Activated naive CD4-positive, alpha-beta T cell treated with anti-CD3 and anti-CD28 coated beads, Interleukin-2, amount 10 ng/mL, durations not matched to agents 7 days and 5 days (primary cell): ENCODE data around the gene MEGF8.

Source experiments
- CTCF ChIA-PET: fragments of 350-600 bp; sonication (Branson Sonifier 250); formaldehyde crosslinking; loops from one replicate; lab custom pipeline; 2021; ENCODE audit warnings: antibody characterized with exemption; lab: Charles Lee
- DNase-seq: peaks from one replicate; pipeline ENCODE4 v3.0.0-alpha.2; 2020
- H3K27ac Mint-ChIP-seq: one replicate; pipeline ENCODE4 v1.8.0; 2021; ENCODE audit warnings: mild to moderate bottlenecking, moderate library complexity, mixed read lengths
- H3K27me3 Mint-ChIP-seq: one replicate; pipeline ENCODE4 v1.8.0; 2021; ENCODE audit warnings: mild to moderate bottlenecking, mixed read lengths
- H3K36me3 Mint-ChIP-seq: one replicate; pipeline ENCODE4 v1.8.0; 2021; ENCODE audit warnings: mixed read lengths
- H3K4me1 Mint-ChIP-seq: one replicate; pipeline ENCODE4 v1.8.0; 2021; ENCODE audit warnings: mixed read lengths
- H3K4me3 Mint-ChIP-seq: one replicate; pipeline ENCODE4 v1.8.0; 2021; ENCODE audit warnings: mild to moderate bottlenecking, moderate library complexity, mixed read lengths
- H3K9me3 Mint-ChIP-seq: one replicate; pipeline ENCODE4 v1.8.0; 2021; ENCODE audit warnings: mixed read lengths

Gene MEGF8

DNA sequence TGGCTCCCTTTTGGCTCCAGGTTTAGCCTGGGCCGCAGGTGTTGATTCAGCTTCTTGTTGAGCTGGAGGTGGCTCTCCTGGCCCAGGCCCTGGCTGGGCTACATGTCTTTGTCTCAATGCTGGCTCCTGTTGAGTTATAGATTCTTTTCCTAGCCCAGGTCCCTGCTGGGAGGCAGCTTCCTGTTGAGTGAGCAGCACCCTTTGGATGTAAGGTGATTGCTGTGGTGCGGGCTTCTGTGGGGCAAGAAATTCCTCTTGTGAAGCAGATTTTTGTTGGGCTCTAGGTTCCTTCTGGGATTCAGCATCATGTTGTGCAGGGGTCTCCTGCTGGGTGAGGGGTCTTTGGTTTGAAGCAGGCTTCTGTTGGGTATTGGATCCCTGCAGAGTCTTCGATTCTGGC is 101.2 kb downstream of the MEGF8 start:
- H3K9me3 Mint-ChIP-seq, result no peaks in the 10 kb centered on the region
- H3K36me3 Mint-ChIP-seq, result no peaks in the 10 kb centered on the region
- peaks cover 27% of the 10 kb centered on the region for H3K4me1 Mint-ChIP-seq
- H3K27ac Mint-ChIP-seq, result no peak overlapping the region
- CTCF ChIA-PET, result interaction anchor here (0.7 to 1.3 kb wide), 3 partner anchors 10 to 14 kb away, joined by 4 to 7 read pairs (median 4); no protein-coding TSS in a partner anchor
- H3K27me3 Mint-ChIP-seq, result peaks cover 40% of the 10 kb centered on the region
- no peak for DNase-seq
- H3K4me3 Mint-ChIP-seq, result no peak overlapping the region

DNA sequence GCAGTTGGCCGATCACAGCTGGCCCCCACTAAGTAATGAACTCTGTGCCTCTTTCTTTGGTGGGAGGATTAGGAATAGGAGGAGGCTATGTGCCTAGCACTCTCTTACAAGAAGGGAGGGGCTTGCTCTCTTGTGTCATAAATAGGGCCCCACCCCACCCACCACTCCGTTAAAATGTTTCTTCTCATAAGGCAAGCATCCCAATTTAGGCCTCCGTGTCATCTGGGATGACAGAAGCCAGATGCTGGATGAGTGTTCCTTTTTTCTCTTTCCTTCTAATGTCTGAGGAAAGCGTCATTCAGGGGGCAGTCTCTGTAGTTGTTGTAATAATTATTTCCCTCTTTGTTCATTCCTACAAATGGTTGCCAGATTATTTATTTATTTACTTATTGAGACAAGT is 101.9 kb downstream of the MEGF8 start, which contains the start of gene LIPE:
LIPE (minus strand) TSS at position 76 of the 400 bp plus-strand sequence. CDS start 239 bp downstream, outside the sequence.
- H3K27me3 Mint-ChIP-seq, result peaks cover 40% of the 10 kb centered on the region
- CTCF ChIA-PET, result interaction anchor here (1.3 kb wide), 1 partner anchor 13 kb away, joined by 7 read pairs; no protein-coding TSS in a partner anchor
- H3K36me3 Mint-ChIP-seq, result no peaks in the 10 kb centered on the region
- H3K4me3 Mint-ChIP-seq, result no peak within 1 kb of the TSS
- no peak within 1 kb of the TSS for H3K27ac Mint-ChIP-seq
- DNase-seq, result no peak
- H3K9me3 Mint-ChIP-seq, result no peaks in the 10 kb centered on the region
- H3K4me1 Mint-ChIP-seq, result peaks cover 20% of the 10 kb centered on the region
